Neutrophil (primary cell): Measurements from ENCODE around the gene TPI1.
"Not testable (repeated sequence)": the region's sequence is repeated elsewhere in the genome, so short reads cannot be mapped to it uniquely, and the experiment has no call there.

ENCODE experiments used
- H3K27ac ChIP-seq: fragments of 200-600 bp; sonication (generic); 2 replicates; pipeline ENCODE4 v1.5.1; 2016; ENCODE audit warnings: mild to moderate bottlenecking, moderate library complexity
- H3K27me3 ChIP-seq: fragments of 200-600 bp; sonication (generic); 2 replicates; pipeline ENCODE4 v1.6.0; 2016; ENCODE audit warnings: mild to moderate bottlenecking
- H3K36me3 ChIP-seq: fragments of 200-600 bp; sonication (generic); 2 replicates; pipeline ENCODE4 v1.5.1; 2017
- H3K4me1 ChIP-seq, 2 experiments: fragments of 200-600 bp in 1 of 2; sonication (generic) in 1 of 2; 1 replicate in 1 of 2; 2 replicates in 1 of 2; pipeline versions ENCODE4 v1.5.1 to v1.6.1; 2013 to 2016; ENCODE audit warnings: low read depth in 1 of 2, low read length in 1 of 2, mild to moderate bottlenecking in 1 of 2, moderate library complexity in 1 of 2; ENCODE audit not compliant: control insufficient read depth in 1 of 2, insufficient read depth in 1 of 2
- H3K4me3 ChIP-seq, 2 experiments: fragments of 200-600 bp in 1 of 2; sonication (generic) in 1 of 2; 1 replicate in 1 of 2; 2 replicates in 1 of 2; pipeline ENCODE4 v1.5.1; 2013 to 2016; ENCODE audit warnings: low read depth in 1 of 2, low read length in 1 of 2, mild to moderate bottlenecking in 1 of 2, moderate library complexity in 1 of 2
- H3K9me3 ChIP-seq: fragments of 200-600 bp; sonication (generic); 2 replicates; pipeline ENCODE4 v1.5.1; 2016
- TF ChIP-seq, protein P1 (sequence below): fragments of 200-600 bp; sonication (generic); IDR thresholded peaks from 2 replicates; pipeline ENCODE4 v1.5.1; 2016; ENCODE audit warnings: antibody characterized with exemption

TPI1 gene

DNA sequence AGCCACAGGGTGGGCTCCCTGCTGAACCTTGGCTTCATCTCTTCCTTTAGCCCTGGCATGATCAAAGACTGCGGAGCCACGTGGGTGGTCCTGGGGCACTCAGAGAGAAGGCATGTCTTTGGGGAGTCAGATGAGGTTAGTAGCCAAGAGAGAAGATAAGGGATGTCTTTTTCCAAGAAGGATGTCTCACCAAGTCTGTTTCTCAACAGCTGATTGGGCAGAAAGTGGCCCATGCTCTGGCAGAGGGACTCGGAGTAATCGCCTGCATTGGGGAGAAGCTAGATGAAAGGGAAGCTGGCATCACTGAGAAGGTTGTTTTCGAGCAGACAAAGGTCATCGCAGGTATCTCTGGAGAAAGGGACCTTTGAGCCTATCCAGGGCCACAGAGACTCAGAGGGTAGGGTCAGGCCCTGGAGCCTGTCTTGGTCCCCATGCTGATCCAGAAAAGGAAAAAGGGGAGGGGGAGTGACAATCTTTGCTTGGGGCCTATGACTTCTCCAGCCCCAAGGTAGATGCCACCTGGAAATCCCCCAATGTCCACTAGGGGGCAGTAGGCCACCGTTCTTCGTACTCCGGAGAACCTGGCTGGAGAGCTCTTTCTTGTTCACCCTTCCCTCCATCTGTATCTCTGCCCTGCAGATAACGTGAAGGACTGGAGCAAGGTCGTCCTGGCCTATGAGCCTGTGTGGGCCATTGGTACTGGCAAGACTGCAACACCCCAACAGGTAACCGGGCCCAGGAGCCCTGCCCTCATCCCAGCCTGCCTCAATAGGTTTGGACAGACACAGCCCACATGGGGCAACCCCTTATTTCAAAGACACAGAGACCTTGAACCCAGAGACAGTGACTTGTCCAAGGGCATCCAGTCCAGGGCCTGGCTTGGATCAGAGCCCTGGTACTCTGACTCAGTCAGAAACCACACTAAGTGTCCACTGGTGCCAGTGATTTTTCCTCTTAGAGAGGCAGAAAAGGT is 2.0 kb downstream of the TPI1 start:
- H3K9me3 ChIP-seq = no peaks in the 10 kb centered on the region
- H3K36me3 ChIP-seq = peaks cover 21% of the 10 kb centered on the region
- H3K27ac ChIP-seq = peak overlapping the region; percentile 86
- H3K4me3 ChIP-seq = peak overlapping the region; percentile 92 to 98
- TF ChIP-seq, protein P1, sequence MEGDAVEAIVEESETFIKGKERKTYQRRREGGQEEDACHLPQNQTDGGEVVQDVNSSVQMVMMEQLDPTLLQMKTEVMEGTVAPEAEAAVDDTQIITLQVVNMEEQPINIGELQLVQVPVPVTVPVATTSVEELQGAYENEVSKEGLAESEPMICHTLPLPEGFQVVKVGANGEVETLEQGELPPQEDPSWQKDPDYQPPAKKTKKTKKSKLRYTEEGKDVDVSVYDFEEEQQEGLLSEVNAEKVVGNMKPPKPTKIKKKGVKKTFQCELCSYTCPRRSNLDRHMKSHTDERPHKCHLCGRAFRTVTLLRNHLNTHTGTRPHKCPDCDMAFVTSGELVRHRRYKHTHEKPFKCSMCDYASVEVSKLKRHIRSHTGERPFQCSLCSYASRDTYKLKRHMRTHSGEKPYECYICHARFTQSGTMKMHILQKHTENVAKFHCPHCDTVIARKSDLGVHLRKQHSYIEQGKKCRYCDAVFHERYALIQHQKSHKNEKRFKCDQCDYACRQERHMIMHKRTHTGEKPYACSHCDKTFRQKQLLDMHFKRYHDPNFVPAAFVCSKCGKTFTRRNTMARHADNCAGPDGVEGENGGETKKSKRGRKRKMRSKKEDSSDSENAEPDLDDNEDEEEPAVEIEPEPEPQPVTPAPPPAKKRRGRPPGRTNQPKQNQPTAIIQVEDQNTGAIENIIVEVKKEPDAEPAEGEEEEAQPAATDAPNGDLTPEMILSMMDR = peak; percentile 94
- H3K27me3 ChIP-seq = no peaks in the 10 kb centered on the region
- H3K4me1 ChIP-seq = peaks cover 66 to 69% of the 10 kb centered on the region in 2 experiments

DNA sequence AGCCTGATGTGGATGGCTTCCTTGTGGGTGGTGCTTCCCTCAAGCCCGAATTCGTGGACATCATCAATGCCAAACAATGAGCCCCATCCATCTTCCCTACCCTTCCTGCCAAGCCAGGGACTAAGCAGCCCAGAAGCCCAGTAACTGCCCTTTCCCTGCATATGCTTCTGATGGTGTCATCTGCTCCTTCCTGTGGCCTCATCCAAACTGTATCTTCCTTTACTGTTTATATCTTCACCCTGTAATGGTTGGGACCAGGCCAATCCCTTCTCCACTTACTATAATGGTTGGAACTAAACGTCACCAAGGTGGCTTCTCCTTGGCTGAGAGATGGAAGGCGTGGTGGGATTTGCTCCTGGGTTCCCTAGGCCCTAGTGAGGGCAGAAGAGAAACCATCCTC is 3.0 kb downstream of the TPI1 start:
- Histone ChIP-seq H3K27ac (peak overlapping the region; percentile 86), H3K4me1 (peaks cover 70 to 72% of the 10 kb centered on the region in 2 experiments), H3K36me3 (peaks cover 21% of the 10 kb centered on the region)
- H3K4me3 ChIP-seq, H3K9me3 ChIP-seq, H3K27me3 ChIP-seq: not testable (repeated sequence)

DNA sequence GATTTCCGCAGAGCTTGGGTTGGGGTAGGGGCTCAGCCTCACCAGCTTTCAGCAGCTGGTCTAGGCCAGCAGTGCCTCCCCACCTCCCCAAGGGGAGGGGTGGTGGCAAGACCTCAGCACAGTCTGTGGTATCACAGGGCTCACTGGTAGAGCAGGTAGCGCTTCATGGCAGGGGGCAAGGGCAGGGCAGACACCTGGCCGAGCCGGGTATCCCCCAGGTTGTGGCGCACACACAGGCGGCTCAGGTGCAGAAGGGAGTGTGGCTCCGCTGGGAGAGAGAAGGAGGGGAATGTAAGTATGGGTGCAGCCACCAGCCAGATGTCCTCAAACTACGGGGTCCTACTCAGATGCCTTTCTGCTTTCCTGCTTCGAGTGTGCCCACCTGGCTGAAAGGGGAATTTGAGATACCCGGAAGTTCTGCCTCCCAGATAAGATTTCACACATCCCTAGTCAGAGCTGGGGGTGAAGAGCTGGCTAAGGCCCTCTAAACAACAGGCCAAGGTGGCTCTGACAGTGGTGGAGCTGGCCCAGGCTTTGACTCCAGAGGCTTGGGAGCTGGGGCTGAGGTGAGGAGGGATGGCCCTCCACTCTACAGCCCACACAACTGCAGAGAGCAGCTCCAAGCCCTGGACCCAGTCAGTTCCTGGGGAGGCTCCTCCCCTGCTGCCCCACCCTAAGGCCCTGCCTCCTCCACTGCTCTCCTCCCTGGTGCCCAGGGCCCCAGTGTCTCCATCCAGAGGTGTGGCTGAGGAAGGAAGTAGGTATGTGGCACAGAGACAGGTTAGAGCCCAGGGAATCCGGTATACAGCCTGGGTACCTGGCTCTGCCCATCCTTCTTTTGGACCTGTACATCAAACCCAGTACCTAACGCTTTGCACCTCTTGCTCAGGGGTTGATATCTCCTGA is 4.0 kb downstream of the TPI1 start:
- H3K4me1 ChIP-seq = peaks cover 69 to 77% of the 10 kb centered on the region in 2 experiments
- peak overlapping the region; percentile 82 to 95 for H3K4me3 ChIP-seq
- H3K27me3 ChIP-seq = no peaks in the 10 kb centered on the region
- no peaks in the 10 kb centered on the region for H3K9me3 ChIP-seq
- H3K27ac ChIP-seq = peak overlapping the region; percentile 86
- H3K36me3 ChIP-seq = peaks cover 21% of the 10 kb centered on the region
- TF ChIP-seq, protein P1 = no peak

DNA sequence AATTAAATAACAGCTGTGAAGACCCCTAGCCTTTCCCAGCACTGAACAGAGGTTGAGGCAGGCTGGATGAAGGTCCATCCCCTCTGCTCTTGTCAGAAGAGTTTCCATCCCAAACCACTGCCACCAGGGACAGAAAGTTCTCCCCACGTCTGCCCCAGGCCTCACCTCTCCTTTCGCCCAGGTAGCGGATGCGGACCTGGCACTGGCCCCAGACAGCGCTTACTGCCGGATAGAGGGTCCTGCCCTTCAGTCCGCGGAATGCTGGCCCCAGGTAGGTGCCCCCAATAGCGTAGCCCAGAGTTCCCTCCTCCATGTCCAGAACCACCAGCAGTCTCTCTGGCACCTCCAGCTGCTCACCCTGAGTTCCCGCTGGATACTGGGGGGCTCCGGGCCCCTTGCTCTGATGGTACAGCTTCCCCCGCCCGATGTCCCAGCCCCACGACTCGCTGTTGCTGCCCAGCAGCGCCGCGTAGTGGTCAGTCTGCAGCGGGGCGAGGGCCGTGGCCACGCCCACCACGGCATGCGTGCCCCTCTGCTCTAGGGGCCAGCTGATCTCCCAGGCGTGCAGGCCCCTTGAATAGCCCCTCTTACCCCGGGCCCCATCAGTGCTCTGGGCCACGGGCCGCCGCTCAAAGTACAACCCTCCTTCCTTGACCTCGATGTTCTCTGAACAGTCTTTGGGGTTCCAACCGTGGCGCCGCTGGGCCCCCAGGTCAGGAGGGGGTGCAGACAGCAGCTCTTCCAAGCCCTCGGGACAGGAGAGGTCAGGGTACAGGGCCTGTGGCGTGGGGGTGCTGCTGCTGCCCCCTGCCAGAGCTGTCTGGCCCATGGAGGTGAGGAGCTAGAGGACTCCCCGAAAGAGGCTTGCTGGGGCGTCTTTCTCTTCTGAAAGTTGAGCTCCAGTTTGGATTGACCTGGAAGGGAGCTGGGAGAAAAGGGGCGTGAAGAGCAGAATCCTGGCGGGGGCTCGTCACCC is 5.0 kb downstream of the TPI1 start:
- Histone ChIP-seq H3K27ac (peak overlapping the region; percentile 86), H3K4me1 (peaks cover 60 to 70% of the 10 kb centered on the region in 2 experiments), H3K9me3 (no peaks in the 10 kb centered on the region), H3K4me3 (peak overlapping the region; percentile 82 to 95), H3K36me3 (peaks cover 21% of the 10 kb centered on the region), H3K27me3 (no peaks in the 10 kb centered on the region)
- TF ChIP-seq, protein P1 = peak; percentile 99

DNA sequence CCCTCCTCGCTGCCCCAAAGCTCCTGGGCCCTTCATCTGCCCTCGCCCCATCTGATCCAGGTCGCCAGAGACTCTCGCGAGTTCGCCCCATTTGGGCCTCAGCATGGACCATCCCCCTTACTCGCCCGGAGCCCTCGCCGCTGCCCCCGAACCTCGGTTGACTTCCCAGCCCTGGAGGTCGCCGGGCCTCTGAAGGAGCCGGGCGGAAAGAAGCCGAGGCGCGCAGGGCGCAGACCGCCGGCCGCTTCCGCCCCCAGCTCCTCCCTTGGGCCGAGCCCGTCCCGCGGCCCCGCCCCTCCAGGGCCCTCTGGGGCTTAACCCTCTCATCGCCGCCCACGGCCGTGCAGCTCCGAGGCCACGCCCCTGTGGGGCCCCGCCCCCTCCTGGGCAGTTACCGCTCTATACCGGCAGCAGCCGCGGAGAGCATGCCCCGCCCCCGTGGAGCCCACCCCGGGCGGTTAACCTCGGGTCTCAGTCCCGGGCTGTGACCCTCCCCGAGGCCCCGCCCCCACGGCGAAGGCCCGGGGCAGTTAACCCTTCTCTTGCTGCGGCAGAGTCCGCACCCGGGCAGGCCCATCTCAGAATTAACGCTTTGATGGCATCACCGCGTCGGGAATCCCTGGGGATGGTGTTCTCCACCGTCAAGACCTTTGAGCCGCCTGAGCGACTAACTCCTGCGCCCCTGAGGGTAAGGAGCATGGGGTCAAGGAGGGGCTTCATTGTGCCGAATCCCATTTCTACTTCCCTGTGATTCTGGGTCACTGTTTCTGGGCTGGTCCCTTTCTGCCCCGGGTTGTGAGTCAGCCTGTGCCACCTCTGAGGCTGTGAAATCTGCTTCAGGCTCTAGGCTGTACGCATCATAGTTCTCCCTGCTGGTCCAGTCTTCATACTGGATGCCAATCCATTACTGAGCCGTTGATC is 6.0 kb downstream of the TPI1 start, which contains the start of gene SPSB2:
Gene SPSB2, minus strand, starts transcription at position 210 of the 921 bp plus-strand sequence. CDS start 402 bp downstream, outside the sequence.
- H3K27me3 ChIP-seq = no peaks in the 10 kb centered on the region
- TF ChIP-seq, protein P1 = peak; percentile 58
- peak within 1 kb of the TSS; percentile 82 to 95 for H3K4me3 ChIP-seq
- no peaks in the 10 kb centered on the region for H3K9me3 ChIP-seq
- peak within 1 kb of the TSS; percentile 86 for H3K27ac ChIP-seq
- peaks cover 21% of the 10 kb centered on the region for H3K36me3 ChIP-seq
- peaks cover 53 to 64% of the 10 kb centered on the region in 2 experiments for H3K4me1 ChIP-seq

DNA sequence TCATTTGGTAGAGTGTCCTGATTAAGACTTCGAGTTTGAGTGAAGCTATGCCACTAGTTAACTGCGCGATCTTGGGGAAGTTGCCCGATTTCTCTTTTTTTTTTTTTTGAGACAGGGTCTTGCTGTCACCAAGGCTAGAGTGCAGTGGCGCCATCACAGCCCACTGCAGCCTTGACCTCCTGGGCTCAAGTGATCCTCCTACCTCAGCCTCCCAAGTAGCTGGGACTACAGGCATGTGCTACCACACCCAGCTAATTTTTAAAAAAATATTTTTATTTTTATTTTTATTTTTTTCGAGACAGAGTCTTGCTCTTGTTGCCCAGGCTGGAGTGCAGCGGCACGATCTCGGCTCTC is 6.7 kb downstream of the TPI1 start:
- H3K27ac ChIP-seq = peak overlapping the region; percentile 86

DNA sequence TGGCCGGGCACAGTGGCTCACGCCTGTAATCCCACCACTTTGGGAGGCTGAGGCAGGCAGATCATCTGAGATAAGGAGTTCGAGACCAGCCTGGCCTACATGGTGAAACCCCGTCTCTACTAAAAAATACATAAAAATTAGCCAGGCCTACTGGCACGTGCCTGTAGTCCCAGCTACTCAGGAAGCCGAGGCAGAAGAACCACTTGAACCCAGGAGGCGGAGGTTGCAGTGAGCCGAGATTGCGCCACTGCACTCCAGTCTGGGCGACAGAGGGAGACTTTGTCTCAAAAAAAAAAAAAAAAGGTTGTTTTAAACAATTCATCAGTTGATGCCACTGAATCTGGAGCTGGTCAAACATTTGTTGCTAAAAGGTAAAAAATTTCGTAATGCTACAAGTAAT is 12.5 kb downstream of the TPI1 start:
- peaks cover 22% of the 10 kb centered on the region for H3K36me3 ChIP-seq
- peak overlapping the region; percentile 29 for H3K27ac ChIP-seq
- H3K9me3 ChIP-seq, H3K4me3 ChIP-seq, H3K27me3 ChIP-seq: not testable (repeated sequence)
- peaks cover 5 to 13% of the 10 kb centered on the region in 2 experiments for H3K4me1 ChIP-seq

More for the DNA sequence above, 6.7 kb downstream of the TPI1 start:
- H3K4me1 ChIP-seq = peaks cover 46 to 58% of the 10 kb centered on the region in 2 experiments
- peaks cover 21% of the 10 kb centered on the region for H3K36me3 ChIP-seq
- H3K27me3 ChIP-seq, H3K9me3 ChIP-seq: not testable (repeated sequence)
- peak overlapping the region; percentile 82 to 95 for H3K4me3 ChIP-seq
